Breast epithelium (tissue), 3 donors: ENCODE measurements around the gene OSBPL6.

Experiments used
- POLR2A ChIP-seq: fragments of 450-650 bp; IDR thresholded peaks from one replicate; pipeline ENCODE4 v1.6.1; 2016; ENCODE audit warnings: antibody characterized with exemption, mild to moderate bottlenecking, moderate library complexity
- POLR2AphosphoS5 ChIP-seq, 3 donors: sonication (generic); formaldehyde crosslinking; IDR thresholded peaks; one replicate each; pipeline ENCODE4 v1.6.1; 2017; ENCODE audit warnings: antibody characterized with exemption in 3 of 3
- TF ChIP-seq, protein P1 (sequence below), 3 donors: fragments of 450-650 bp; IDR thresholded peaks; one replicate each; pipeline ENCODE4 v1.5.1; 2016 to 2017; ENCODE audit warnings: antibody characterized with exemption in 3 of 3, mild to moderate bottlenecking in 3 of 3, moderate library complexity in 3 of 3

DNA sequence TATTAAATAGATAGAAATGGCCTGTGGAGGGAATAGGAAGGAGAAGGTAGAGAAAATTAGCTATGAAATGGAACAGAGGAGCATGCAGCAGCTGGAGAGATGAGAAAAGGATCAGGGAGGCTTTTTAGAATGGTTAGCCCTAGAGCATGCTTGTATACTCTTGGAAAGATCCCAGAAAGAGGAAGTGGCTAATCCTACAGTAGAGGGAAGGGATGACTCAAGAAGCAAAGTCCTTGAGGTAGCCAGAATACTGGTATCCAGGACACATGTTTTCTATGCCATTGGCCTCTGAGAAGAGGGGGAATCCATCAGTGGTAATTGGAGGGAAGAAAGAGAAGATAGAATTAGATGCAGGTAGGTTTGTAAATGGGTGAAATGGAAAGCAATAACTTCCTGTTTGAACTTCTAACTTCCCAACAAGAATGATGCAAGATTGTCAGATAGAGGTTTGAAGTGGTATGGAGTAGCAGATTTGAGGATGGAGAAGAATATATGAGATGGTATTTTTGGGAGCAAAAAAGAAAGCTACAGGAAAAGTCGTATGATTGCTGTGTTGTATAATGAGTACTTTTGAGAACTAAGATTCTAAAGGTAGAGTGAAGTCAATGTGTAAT lies 17.1 kb upstream of the OSBPL6 start:
- TF ChIP-seq, protein P1, sequence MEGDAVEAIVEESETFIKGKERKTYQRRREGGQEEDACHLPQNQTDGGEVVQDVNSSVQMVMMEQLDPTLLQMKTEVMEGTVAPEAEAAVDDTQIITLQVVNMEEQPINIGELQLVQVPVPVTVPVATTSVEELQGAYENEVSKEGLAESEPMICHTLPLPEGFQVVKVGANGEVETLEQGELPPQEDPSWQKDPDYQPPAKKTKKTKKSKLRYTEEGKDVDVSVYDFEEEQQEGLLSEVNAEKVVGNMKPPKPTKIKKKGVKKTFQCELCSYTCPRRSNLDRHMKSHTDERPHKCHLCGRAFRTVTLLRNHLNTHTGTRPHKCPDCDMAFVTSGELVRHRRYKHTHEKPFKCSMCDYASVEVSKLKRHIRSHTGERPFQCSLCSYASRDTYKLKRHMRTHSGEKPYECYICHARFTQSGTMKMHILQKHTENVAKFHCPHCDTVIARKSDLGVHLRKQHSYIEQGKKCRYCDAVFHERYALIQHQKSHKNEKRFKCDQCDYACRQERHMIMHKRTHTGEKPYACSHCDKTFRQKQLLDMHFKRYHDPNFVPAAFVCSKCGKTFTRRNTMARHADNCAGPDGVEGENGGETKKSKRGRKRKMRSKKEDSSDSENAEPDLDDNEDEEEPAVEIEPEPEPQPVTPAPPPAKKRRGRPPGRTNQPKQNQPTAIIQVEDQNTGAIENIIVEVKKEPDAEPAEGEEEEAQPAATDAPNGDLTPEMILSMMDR (IDR thresholded peaks at IDR 0.05) = no peak
- TF ChIP-seq POLR2AphosphoS5 (IDR thresholded peaks at IDR 0.05) (no peak), POLR2A (no peak)
